ENCODE data around the gene ATXN7L1.
"Not testable (repeated sequence)": the region's sequence is repeated elsewhere in the genome, so short reads cannot be mapped to it uniquely, and the experiment has no call there.

The ATXN7L1 gene

GRCh38 chr7:105744258-105744657 lies 132.1 kb downstream of the ATXN7L1 start:
- no peak for DNase-seq (ENCODE audit: low read depth)

- no peak for DNase-seq (ENCODE audit: low read depth)
These were observed 132.9 kb downstream of the ATXN7L1 start for GRCh38 chr7:105743351-105744090.

- no peak for DNase-seq (ENCODE audit: low read depth)
These were observed 133.6 kb downstream of the ATXN7L1 start for GRCh38 chr7:105742787-105743186.

GRCh38 chr7:105741982-105742381 lies 134.4 kb downstream of the ATXN7L1 start:
- DNase-seq (ENCODE audit: low read depth): no peak

GRCh38 chr7:105738133-105738532 lies 138.3 kb downstream of the ATXN7L1 start:
- DNase-seq (ENCODE audit: low read depth): no peak

- no peak for DNase-seq (ENCODE audit: low read depth)
These were observed 142.2 kb downstream of the ATXN7L1 start for GRCh38 chr7:105734233-105734632.

GRCh38 chr7:105731042-105731441 lies 145.4 kb downstream of the ATXN7L1 start:
- no peak for DNase-seq (ENCODE audit: low read depth)

GRCh38 chr7:105728028-105728427 lies 148.4 kb downstream of the ATXN7L1 start:
- no peak for DNase-seq (ENCODE audit: low read depth)

GRCh38 chr7:105724688-105725087 lies 151.7 kb downstream of the ATXN7L1 start:
- no peak for DNase-seq (ENCODE audit: low read depth)

GRCh38 chr7:105723572-105723971 lies 152.8 kb downstream of the ATXN7L1 start:
- DNase-seq (ENCODE audit: low read depth): no peak

GRCh38 chr7:105721571-105722104 lies 154.8 kb downstream of the ATXN7L1 start:
- no peak for DNase-seq (ENCODE audit: low read depth)

- DNase-seq (ENCODE audit: low read depth): no peak
These were observed 156.5 kb downstream of the ATXN7L1 start for GRCh38 chr7:105719919-105720318.

- DNase-seq (ENCODE audit: low read depth): no peak
These were observed 157.0 kb downstream of the ATXN7L1 start for GRCh38 chr7:105719395-105719794.

GRCh38 chr7:105718511-105718925 lies 157.9 kb downstream of the ATXN7L1 start:
- DNase-seq (ENCODE audit: low read depth): no peak

- DNase-seq (ENCODE audit: low read depth): no peak
These were observed 160.9 kb downstream of the ATXN7L1 start for GRCh38 chr7:105715528-105715927.

GRCh38 chr7:105713488-105714465 lies 162.6 kb downstream of the ATXN7L1 start:
- DNase-seq (ENCODE audit: low read depth): no peak

- DNase-seq (ENCODE audit: low read depth): no peak
These were observed 163.5 kb downstream of the ATXN7L1 start for GRCh38 chr7:105712877-105713276.

- no peak for DNase-seq (ENCODE audit: low read depth)
These were observed 164.5 kb downstream of the ATXN7L1 start for GRCh38 chr7:105711726-105712402.

- DNase-seq (ENCODE audit: low read depth): not testable (repeated sequence)
These were observed 165.7 kb downstream of the ATXN7L1 start for GRCh38 chr7:105710720-105711119.

GRCh38 chr7:105708763-105709080 lies 167.7 kb downstream of the ATXN7L1 start:
- DNase-seq (ENCODE audit: low read depth): no peak

- no peak for DNase-seq (ENCODE audit: low read depth)
These were observed 168.2 kb downstream of the ATXN7L1 start for GRCh38 chr7:105707967-105708762.

Measured in HS-5 (cell line).